Stimulated activated naive CD8-positive, alpha-beta T cell treated with anti-CD3 and anti-CD28 coated beads, Interleukin-15, amount 100 ng/mL, for 72 hours (primary cell): ENCODE data around the gene CCDC57.
"Not testable (repeated sequence)": the region's sequence is repeated elsewhere in the genome, so short reads cannot be mapped to it uniquely, and the experiment has no call there.

Experiments used
- ATAC-seq: fragments of 150-1000 bp; cut with Tn5 transposase; 2 replicates; pipeline ENCODE4 v1.10.0; 2021; ENCODE audit warnings: mild to moderate bottlenecking, moderate library complexity
- DNase-seq, 2 donors: peaks; one replicate each; pipeline ENCODE4 v3.0.0; 2021 to 2022
- H3K27ac Mint-ChIP-seq, 2 donors: one replicate each; pipeline ENCODE4 v1.8.0; 2022; ENCODE audit warnings: mild to moderate bottlenecking in 2 of 2, mixed read lengths in 2 of 2, moderate library complexity in 2 of 2
- H3K27me3 Mint-ChIP-seq: one replicate; pipeline ENCODE4 v1.8.0; 2022; ENCODE audit warnings: mixed read lengths
- H3K4me1 Mint-ChIP-seq: one replicate; pipeline ENCODE4 v1.8.0; 2022; ENCODE audit warnings: mild to moderate bottlenecking, mixed read lengths
- H3K4me3 Mint-ChIP-seq, 2 donors: one replicate each; pipeline ENCODE4 v1.8.0; 2022; ENCODE audit warnings: mild to moderate bottlenecking in 2 of 2, mixed read lengths in 2 of 2, moderate library complexity in 1 of 2
- H3K9me3 Mint-ChIP-seq, 2 donors: one replicate each; pipeline ENCODE4 v1.8.0; 2022; ENCODE audit warnings: mixed read lengths in 2 of 2

The CCDC57 gene

GRCh38 chr17:82221341-82221902 lies 8.8 kb upstream of the CCDC57 start:
- H3K9me3 Mint-ChIP-seq = no peaks in the 10 kb centered on the region
- H3K4me1 Mint-ChIP-seq = peaks cover 12% of the 10 kb centered on the region
- ATAC-seq (no peak), DNase-seq (no peak)
- H3K4me3 Mint-ChIP-seq = no peak overlapping the region
- H3K27me3 Mint-ChIP-seq = no peaks in the 10 kb centered on the region
- H3K27ac Mint-ChIP-seq = no peak overlapping the region

GRCh38 chr17:82219753-82220709 lies 7.4 kb upstream of the CCDC57 start:
- H3K4me1 Mint-ChIP-seq = peaks cover 26% of the 10 kb centered on the region
- DNase-seq (no peak), ATAC-seq (no peak)
- peak overlapping the region in 1 of 2 donors; percentile 48 for H3K27ac Mint-ChIP-seq
- no peaks in the 10 kb centered on the region for H3K27me3 Mint-ChIP-seq
- no peak overlapping the region for H3K4me3 Mint-ChIP-seq
- H3K9me3 Mint-ChIP-seq = no peaks in the 10 kb centered on the region

DNA sequence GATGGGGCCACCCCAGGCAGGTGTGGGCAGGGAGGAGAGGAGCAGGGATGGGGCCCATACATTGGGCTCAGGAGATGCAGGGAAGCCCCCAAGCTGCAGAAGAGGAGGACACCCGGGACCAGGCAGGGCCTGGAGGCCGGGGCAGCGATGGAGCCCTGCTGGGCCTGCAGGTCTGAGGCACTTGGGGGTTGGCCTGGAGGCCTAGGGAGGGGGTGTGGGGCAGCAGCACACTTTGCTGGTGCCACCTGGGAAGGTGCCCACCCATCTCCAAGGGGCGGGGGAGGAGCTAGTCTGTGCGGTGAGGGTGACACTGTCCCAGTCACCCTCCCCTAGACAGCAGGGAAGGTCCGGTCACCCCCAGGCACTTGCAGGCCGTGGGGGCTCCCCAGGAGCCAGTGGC lies 6.4 kb upstream of the CCDC57 start:
- Mint-ChIP-seq H3K27me3 (no peaks in the 10 kb centered on the region), H3K4me1 (peaks cover 35% of the 10 kb centered on the region), H3K4me3 (no peak overlapping the region), H3K27ac (peak overlapping the region in 1 of 2 donors; percentile 90), H3K9me3 (no peaks in the 10 kb centered on the region)
- ATAC-seq (no peak), DNase-seq (no peak)

DNA sequence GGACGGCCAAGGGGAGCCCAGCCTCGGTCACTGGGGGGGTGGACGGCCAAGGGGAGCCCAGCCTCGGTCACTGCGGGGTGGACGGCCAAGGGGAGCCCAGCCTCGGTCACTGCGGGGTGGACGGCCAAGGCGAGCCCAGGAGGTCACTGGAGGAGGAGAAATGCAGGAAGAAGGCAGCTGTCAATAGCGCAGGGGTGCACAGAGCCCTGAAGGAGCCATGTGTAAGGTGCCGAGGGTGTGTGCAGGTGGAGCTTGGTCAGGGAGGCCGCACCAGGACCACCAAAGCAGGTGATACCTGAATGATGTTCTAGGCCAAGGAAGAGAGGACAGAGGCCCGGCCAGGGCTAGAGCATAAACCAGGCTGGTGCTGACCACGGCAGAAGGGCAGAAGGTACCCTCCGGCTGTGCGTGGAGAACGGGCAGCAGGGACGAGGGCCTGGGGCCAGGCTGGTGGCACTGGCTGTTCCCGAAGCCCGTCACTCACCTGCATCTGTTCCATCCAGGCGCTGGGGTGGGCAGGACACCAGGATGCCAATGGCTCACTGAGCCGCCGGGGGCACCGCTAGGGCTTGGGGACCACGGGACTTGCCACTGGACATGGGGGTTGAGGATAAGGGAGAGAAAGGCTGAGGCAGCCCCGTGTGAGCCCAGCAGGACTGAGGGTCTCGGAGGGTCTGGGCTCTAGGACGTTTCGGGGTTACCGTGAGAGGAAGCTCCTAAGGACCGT lies 5.9 kb upstream of the CCDC57 start:
- peaks cover 41% of the 10 kb centered on the region for H3K4me1 Mint-ChIP-seq
- ATAC-seq = no peak
- no peaks in the 10 kb centered on the region for H3K9me3 Mint-ChIP-seq
- H3K4me3 Mint-ChIP-seq = no peak overlapping the region
- H3K27me3 Mint-ChIP-seq = no peaks in the 10 kb centered on the region
- no peak for DNase-seq
- peak overlapping the region in 1 of 2 donors; percentile 90 for H3K27ac Mint-ChIP-seq

- ATAC-seq = no peak
- Mint-ChIP-seq H3K4me3 (no peak overlapping the region), H3K4me1 (peaks cover 44% of the 10 kb centered on the region), H3K27ac (peak overlapping the region in 1 of 2 donors; percentile 80), H3K27me3 (no peaks in the 10 kb centered on the region), H3K9me3 (no peaks in the 10 kb centered on the region)
- DNase-seq = no peak
These were observed 5.0 kb upstream of the CCDC57 start for GRCh38 chr17:82217530-82218204.

DNA sequence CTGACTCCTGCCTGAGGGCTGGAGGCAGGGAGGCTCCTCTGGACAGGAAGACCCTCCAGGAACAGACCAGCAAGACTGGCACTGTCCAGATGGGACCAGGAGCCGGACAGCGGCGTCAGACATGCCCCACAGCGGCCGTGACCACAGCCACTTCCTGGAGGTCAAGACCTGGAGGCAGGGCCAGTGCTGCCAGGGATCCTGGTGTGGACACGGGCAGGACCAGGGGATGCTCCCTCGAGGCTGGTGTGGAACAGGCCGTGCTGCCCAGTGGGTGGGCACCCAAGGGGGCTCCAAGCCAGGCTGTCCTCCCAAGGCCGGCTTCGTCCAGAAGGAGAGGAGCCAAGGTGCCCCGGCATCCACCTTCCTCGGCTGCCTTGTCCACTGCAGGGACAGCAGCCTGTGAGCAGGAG lies 4.5 kb upstream of the CCDC57 start:
- Mint-ChIP-seq H3K27me3 (no peaks in the 10 kb centered on the region), H3K4me1 (peaks cover 44% of the 10 kb centered on the region), H3K27ac (peak overlapping the region; percentile 90 to 95), H3K9me3 (no peaks in the 10 kb centered on the region), H3K4me3 (peak overlapping the region; percentile 61 to 72)
- DNase-seq (no peak), ATAC-seq (no peak)

DNA sequence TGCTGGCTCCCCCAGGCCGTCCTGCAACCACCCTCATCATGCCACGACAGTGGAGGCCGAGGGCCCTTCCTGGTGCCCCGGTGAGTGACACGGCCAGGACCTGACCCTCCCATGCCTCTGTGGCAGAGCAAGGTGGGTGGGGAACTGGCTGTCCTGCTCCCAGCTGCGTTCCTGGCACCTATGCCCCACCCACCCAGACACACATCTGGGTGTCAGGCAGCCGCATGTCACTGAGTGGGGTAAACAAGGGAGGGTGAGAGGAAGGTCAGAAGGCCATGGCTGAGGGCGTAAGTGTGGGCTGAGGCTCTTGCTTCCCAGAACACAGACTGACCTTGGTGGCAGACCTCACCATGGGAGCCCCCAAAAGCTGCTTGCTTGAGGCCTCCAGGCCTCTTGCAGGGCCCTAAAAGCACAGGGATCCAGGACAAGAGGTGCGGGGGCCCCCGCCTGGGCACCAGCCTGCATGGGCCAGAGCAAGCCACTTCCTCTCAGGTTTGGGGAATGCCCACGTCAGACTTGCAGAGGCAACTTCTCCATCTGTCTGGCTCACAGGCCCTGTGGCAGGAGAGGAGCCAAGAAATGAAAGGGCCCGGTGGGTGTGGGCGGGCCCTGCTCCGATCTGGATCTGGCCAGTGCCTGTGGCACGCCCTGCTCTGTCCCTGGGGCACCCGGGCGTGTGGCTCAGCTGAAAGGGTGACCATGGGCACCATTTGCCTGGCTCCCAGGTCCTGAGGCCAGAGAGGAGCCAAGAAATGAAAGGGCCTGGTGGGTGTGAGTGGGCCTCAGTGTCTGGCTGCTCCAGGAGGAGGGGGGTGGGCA lies 3.9 kb upstream of the CCDC57 start:
- ATAC-seq (peak; percentile 73), DNase-seq (peak; percentile 52 to 73)
- H3K27ac Mint-ChIP-seq = peak overlapping the region; percentile 90 to 95
- no peaks in the 10 kb centered on the region for H3K9me3 Mint-ChIP-seq
- H3K4me3 Mint-ChIP-seq = peak overlapping the region; percentile 61 to 72
- H3K27me3 Mint-ChIP-seq = no peaks in the 10 kb centered on the region
- peaks cover 49% of the 10 kb centered on the region for H3K4me1 Mint-ChIP-seq

DNA sequence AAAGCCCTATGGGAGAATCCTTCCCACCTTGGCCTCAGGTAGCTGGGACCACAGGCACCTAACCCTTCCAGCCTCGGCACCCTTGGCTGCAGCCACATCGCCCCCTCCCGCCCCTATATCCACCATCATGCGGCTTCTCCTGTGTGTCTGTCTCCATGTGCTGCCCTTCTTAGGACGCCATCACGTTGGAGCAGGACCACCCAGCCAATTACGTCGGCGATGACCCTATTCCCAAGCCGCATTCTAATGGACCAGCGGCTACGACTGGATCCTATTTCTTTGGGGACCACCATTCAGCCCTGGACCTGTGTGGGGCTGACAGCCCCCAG lies 3.3 kb upstream of the CCDC57 start:
- no peak for ATAC-seq
- no peak overlapping the region for H3K27ac Mint-ChIP-seq
- H3K4me1 Mint-ChIP-seq = peaks cover 53% of the 10 kb centered on the region
- DNase-seq = no peak
- peak overlapping the region; percentile 61 to 72 for H3K4me3 Mint-ChIP-seq
- H3K9me3 Mint-ChIP-seq = no peaks in the 10 kb centered on the region
- H3K27me3 Mint-ChIP-seq = no peaks in the 10 kb centered on the region

DNA sequence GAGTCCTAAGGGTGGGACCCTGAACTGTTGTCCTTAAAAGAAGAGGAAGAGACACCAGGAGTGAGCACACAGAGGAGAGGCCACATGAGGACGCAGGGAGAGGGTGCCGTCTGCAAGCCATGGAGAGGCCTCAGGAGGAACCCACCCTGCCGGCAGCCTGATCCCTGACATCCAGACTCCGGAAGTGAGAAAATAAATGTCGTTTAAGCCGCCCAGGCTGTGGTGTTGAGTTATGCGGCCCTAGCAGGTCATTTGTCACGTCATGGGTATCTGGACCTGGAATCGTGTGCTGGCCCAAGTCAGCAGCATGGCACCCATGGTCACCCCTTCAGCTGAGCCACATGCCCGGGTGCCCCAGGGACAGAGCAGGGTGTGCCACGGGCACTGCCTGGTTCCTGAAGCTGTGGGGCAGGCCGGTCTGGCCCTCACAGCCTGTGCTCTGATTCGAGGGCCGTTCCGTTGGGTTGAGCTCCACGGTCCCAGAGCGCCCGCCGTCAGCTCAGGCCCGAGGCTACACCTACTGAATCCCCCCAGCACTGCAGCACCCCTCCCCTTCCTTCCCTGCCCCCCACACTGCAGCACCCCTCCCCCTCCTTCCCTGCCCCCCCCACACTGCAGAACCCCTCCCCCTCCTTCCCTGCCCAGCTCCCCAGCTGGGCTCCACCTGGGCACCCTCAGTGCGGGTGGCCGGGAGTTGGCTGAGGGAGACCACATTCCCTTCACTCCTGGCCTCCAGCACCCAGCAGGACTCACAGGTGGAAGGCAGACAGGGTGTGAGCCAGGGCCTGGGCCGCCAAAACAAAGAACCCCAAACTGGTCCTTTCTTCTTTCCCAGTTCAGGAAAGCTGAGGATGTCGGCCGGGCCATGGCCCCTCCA lies 2.7 kb upstream of the CCDC57 start:
- DNase-seq (no peak), ATAC-seq (no peak)
- no peak overlapping the region for H3K4me3 Mint-ChIP-seq
- H3K4me1 Mint-ChIP-seq = peaks cover 53% of the 10 kb centered on the region
- no peaks in the 10 kb centered on the region for H3K9me3 Mint-ChIP-seq
- H3K27ac Mint-ChIP-seq = no peak overlapping the region
- no peaks in the 10 kb centered on the region for H3K27me3 Mint-ChIP-seq

- peak overlapping the region in 1 of 2 donors; percentile 51 for H3K27ac Mint-ChIP-seq
- H3K9me3 Mint-ChIP-seq = no peaks in the 10 kb centered on the region
- H3K27me3 Mint-ChIP-seq = no peaks in the 10 kb centered on the region
- no peak for ATAC-seq
- H3K4me3 Mint-ChIP-seq = peak overlapping the region; percentile 87 to 90
- H3K4me1 Mint-ChIP-seq = peaks cover 53% of the 10 kb centered on the region
- DNase-seq = no peak
These were observed 1.5 kb upstream of the CCDC57 start for GRCh38 chr17:82214012-82214628.

GRCh38 chr17:82213251-82214011 lies 789 bp upstream of the CCDC57 start:
- peaks cover 53% of the 10 kb centered on the region for H3K4me1 Mint-ChIP-seq
- peak; percentile 62 to 78 for DNase-seq
- H3K27ac Mint-ChIP-seq = peak overlapping the region; percentile 97
- ATAC-seq = peak; percentile 52
- no peaks in the 10 kb centered on the region for H3K27me3 Mint-ChIP-seq
- no peaks in the 10 kb centered on the region for H3K9me3 Mint-ChIP-seq
- H3K4me3 Mint-ChIP-seq = peak overlapping the region; percentile 87 to 90

DNA sequence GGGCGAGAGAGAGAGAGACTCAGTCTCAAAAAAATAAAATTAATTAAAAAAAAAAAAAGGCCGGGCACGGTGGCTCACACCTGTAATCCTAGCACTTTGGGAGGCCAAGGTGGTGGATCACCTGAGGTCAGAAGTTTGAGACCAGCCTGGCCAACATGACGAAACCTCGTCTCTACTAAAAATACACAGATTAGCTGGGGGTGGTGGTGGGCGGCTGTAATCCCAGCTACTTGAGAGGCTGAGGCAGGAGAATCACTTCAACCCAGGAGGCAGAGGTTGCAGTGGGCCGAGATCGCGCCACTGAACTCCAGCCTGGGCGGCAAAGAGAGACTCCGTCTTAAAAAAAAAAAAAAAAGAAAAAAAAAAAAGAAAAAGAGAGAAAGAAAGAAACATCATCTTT lies 2.0 kb downstream of the CCDC57 start:
- not testable (repeated sequence) for ATAC-seq, DNase-seq, H3K27me3 Mint-ChIP-seq, H3K4me3 Mint-ChIP-seq, H3K9me3 Mint-ChIP-seq, H3K27ac Mint-ChIP-seq
- peaks cover 47% of the 10 kb centered on the region for H3K4me1 Mint-ChIP-seq
